Measurements from ENCODE around the gene KRT16.
"Not testable (repeated sequence)": the region's sequence is repeated elsewhere in the genome, so short reads cannot be mapped to it uniquely, and the experiment has no call there.

GRCh38 chr17:41616486-41616885 is 3.9 kb upstream of the KRT16 start:
- TF ChIP-seq CTCF (IDR thresholded peaks at IDR 0.05); EZH2 (IDR thresholded peaks at IDR 0.05; ENCODE audit: borderline replicate concordance, insufficient read depth, low read depth, low read length, poor library complexity, severe bottlenecking): not testable (repeated sequence)

Data from B cell (primary cell).